ENCODE measurements around the gene ALDOA.

Gene ALDOA

DNA sequence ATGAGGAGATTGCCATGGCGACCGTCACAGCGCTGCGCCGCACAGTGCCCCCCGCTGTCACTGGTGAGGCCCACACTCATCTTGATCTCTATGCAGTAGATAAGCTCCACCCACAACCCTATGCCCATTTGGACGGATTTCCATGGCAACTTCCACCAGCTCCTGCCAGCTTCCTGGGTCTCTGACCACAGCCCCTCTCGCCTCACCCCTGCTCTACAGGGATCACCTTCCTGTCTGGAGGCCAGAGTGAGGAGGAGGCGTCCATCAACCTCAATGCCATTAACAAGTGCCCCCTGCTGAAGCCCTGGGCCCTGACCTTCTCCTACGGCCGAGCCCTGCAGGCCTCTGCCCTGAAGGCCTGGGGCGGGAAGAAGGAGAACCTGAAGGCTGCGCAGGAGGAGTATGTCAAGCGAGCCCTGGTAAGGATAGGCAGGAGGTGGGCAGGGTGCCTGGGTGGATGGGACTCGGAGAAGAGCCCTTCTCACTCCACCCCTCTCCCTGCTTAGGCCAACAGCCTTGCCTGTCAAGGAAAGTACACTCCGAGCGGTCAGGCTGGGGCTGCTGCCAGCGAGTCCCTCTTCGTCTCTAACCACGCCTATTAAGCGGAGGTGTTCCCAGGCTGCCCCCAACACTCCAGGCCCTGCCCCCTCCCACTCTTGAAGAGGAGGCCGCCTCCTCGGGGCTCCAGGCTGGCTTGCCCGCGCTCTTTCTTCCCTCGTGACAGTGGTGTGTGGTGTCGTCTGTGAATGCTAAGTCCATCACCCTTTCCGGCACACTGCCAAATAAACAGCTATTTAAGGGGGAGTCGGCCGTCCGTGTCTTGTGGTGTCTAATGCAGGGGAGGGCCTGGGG lies 4.3 kb downstream of the ALDOA start:
- no peak for DNase-seq (ENCODE audit: low read depth in 2 of 2)

DNA sequence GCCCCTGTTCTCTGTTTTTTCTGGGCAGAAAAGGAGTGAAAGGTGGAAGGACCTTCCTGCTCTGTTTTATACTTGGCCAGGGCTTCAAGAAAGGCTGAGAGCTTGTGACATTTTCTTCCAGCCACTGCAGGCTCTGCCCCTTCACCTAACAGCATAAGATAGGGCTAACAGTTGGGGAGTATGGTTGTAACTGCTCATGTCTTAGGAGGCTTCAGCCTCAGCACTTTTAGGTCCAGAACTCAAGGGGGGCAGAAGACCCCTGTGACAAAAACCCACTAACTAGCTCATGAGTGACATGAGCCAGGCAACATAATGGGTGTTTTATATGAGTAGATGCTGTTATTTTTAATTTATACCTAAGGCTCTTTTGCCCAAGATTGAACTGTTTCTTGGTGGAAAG lies 4.9 kb downstream of the ALDOA start:
- DNase-seq (ENCODE audit: low read depth in 2 of 2): no peak

DNA sequence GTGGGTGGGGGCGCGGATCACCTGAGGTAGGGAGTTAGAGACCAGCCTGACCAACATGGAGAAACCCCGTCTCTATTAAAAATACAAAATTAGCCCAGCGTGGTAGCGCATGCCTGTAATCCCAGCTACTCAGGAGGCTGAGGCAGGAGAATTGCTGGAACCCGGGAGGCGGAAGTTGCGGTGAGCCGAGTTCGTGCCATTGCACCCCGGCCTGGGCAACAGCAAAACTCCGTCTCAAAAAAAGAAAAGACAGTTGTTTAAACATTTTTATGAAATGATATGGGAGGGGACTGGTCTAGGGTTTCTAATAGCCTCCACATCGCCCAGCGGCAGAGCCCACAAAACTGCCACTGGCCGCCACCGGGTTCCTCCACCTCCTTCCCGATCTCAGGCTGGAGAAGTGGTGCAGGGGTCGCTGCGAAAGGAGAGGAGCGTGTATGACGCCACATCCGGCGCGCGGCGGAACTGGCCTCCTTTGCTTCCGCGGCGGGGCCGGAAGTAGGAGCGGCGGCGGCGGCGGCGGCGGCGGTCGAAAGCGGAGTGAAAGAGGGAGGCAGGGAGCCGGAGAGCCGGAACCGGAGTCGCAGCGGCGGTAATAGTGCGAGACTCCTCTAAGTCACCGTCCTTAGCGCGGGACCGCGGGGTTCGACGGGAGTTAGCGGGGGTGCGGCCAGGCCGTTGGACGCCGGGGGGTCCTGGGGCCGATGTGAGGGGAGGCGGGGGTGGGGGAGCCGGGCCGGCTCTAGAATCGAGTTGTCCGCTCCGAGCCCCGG lies 10.1 kb downstream of the ALDOA start, which contains the start of gene PPP4C:
Gene PPP4C, plus strand, starts transcription at position 492 of the 773 bp plus-strand sequence. CDS start 384 bp downstream, outside the sequence.
- DNase-seq (ENCODE audit: low read depth in 2 of 2): peak; percentile 59 to 64

DNA sequence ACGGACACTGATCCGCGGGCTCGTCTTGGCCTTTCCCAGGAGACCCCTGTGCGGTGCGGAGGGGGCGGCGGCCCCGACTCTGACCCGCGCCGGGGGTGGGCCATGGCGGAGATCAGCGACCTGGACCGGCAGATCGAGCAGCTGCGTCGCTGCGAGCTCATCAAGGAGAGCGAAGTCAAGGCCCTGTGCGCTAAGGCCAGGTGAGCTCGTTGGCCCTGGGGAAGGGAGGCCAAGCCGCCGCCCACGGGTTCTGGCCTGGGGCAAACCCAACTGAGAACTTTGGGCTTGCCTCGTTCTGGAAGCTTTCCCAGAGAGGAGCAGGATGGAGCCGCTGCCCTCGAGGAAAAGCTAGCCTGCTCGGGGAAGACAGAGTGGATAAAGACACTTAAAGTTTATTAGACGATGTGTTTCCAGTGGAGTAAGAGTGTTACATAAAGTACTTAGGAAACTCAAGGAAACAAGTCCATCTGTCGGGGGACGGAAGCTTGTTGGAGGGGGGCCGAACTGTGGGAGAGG lies 10.8 kb downstream of the ALDOA start:
- DNase-seq (ENCODE audit: low read depth in 2 of 2): no peak

DNA sequence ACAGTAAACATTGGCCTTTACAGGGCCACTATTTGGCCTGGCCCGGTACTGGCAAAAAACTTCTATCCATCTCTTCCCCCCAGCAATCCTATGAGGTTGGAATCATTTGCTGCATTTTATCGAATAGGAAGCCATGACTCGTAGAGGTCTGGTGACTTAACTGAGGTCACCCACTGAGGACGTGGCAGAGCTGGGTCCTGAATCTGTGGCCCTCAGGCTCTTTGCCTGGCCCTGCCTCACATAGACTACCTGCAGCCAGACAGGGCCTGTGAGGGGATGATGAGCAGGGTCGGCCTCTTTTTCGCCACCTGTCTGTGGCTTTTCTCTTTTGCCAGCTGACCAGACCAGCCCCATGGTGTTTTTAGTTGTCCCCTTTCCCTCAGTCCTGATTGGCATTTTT lies 12.1 kb downstream of the ALDOA start:
- no peak for DNase-seq (ENCODE audit: low read depth in 2 of 2)

DNA sequence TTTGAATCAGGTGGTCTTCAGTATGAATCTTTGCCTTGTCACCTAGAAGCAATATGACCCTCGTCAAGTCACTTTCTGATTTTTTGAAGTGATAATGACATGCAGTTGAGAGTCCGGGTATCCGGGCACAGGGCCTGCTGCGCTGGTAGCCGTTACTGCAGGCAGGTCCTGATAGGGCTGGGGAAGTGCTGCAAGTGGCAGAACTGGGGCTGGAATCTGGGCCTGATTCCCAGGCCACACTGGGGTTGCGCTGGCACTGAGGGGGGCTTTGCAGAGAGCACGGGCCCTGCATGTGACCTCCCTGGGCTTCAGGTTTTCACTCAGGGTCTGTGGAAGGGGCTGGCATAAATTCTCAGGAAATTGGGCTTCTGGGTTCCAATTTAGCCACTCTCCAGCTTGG lies 13.2 kb downstream of the ALDOA start:
- DNase-seq (ENCODE audit: low read depth in 2 of 2): no peak

DNA sequence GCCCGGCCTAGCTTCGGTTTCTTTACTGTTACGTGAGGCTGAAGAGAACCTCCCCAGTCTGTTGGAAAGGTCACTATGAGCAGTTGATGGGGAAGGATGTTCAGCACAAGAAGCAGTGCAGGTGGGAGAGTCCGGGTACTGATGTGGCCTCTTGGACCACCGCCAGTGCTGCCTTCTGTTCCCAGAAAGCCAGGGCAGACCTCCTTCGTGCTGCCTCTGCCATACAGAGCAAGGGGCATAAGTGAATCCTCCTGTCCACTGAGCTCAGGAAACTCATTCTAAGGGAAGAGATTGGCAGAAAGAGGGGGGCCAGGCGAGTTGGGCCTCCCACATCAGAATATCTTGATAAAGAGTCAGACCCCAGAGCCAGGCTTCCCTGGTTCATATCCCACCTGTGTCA lies 13.9 kb downstream of the ALDOA start:
- no peak for DNase-seq (ENCODE audit: low read depth in 2 of 2)

DNA sequence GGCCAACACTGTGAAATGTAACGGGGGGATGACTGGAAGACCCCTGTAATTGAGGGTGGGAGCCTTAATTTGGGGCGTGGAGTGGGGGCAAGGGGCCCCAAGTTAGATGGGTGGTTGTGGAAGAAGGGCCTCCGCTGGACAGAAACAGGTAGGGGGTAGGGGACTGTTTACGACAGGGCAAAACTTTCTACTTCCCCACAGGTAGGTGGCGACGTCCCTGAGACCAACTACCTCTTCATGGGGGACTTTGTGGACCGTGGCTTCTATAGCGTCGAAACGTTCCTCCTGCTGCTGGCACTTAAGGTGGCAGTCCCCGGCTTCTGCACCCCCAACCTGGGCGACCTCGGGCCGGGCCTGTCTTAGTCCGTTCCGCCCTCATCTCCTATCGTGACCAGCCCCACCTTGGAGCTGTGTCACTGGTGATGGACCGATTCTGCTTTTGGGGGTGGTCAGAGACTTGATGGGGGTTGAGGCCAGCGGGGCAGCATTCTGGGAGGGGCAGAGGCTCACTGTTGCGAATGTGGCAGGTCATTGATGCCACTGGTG lies 17.1 kb downstream of the ALDOA start:
- no peak for DNase-seq (ENCODE audit: low read depth in 2 of 2)

DNA sequence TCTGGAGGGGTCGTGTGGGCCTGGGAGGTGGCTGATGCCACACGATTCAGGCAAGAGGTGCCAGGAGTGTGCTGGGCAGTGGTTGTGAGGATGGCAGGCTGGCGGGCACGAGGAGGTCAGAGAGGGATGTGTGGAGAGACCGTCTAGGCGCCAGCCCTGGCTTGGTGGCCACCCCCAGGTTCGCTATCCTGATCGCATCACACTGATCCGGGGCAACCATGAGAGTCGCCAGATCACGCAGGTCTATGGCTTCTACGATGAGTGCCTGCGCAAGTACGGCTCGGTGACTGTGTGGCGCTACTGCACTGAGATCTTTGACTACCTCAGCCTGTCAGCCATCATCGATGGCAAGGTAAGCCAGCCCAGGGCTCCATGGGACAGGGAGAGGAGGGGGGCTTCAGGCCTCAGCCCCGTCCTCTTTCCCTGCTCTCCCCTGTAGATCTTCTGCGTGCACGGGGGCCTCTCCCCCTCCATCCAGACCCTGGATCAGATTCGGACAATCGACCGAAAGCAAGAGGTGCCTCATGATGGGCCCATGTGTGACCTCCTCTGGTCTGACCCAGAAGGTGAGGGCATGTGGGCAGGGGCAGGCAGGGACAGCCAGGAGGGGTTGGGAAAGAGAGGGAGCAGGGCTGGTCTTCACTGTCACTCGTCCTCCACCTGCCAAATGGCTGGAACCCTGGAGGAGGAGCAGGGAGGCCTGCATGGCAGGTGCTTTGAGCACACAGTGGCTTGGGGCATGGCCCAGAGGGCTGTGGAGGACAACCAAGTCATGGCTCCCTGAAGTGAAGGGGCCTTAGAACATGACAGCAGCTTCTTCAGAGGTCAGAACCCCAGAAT lies 17.9 kb downstream of the ALDOA start:
- no peak for DNase-seq (ENCODE audit: low read depth in 2 of 2)

DNA sequence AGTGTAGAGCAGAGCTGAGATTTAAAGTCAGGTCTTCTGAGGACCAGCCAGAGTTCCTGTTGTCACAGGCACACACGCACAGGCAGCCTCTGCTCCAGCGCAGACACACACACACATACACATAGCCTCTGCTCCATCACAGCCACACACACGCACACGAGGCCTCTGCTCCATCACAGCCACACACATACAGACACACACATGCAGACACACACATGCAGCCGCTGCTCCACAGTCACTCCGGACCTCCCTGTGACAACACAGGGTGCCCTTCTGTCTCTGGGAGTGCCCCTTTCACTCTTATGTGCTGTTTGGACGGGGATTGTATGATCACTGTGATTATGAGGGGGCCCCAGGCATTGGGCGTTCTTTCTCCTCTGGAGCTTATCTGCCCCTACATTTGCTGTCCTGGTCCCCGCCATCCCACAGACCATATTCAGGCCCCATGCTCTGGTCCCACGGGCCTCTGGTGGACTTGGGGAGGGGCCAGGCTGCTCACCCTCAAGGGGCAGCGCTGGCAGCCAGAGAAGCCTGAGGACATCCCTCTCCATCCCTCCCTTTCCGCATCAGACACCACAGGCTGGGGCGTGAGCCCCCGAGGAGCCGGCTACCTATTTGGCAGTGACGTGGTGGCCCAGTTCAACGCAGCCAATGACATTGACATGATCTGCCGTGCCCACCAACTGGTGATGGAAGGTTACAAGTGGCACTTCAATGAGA lies 18.7 kb downstream of the ALDOA start:
- DNase-seq (ENCODE audit: low read depth in 2 of 2): no peak

DNA sequence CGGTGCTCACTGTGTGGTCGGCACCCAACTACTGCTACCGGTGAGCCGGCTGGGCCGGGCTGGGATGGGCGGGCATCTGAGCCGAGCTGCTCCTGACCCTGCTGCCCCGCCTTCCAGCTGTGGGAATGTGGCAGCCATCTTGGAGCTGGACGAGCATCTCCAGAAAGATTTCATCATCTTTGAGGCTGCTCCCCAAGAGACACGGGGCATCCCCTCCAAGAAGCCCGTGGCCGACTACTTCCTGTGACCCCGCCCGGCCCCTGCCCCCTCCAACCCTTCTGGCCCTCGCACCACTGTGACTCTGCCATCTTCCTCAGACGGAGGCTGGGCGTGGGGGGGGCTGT lies 19.2 kb downstream of the ALDOA start:
- no peak for DNase-seq (ENCODE audit: low read depth in 2 of 2)

DNA sequence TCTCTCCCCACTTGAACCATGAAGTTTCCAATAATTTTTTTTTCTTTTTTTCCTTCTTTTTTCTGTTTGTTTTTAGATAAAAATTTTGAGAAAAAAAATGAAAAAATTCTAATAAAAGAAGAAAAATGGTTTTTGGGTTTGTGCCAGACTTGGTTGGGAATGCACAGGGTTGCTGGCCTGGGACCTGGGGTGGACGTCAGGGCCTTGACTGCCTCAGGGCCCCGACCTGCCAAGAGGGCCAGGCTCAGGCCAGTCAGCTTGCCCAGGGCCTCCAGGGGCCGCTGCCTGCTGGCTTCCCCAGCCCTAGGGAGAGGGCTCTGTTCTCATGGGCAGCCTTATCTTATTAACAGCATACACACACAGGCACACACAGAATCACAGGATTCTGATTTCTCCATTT lies 19.7 kb downstream of the ALDOA start:
- DNase-seq (ENCODE audit: low read depth in 2 of 2): no peak

DNA sequence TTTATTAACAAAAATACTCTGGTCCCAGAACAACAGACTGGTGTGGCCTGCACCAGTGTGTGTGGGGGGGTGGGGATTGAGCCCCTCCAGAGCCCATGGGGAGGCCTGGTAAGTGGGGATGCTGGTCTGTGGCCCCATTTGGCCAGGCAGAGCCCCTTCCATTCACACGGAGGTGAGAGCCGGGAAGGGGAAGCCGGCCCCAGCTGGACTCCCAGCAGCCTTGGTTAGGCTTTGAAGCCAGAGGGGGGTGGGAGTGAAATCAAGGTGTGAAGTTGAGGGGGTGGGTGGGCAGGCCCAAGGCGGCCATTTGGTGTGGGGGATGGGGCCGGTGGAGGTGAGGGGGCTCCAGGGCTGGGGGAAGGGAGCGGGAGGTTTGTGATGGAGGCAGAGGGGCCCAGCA lies 20.3 kb downstream of the ALDOA start:
- no peak for DNase-seq (ENCODE audit: low read depth in 2 of 2)

DNA sequence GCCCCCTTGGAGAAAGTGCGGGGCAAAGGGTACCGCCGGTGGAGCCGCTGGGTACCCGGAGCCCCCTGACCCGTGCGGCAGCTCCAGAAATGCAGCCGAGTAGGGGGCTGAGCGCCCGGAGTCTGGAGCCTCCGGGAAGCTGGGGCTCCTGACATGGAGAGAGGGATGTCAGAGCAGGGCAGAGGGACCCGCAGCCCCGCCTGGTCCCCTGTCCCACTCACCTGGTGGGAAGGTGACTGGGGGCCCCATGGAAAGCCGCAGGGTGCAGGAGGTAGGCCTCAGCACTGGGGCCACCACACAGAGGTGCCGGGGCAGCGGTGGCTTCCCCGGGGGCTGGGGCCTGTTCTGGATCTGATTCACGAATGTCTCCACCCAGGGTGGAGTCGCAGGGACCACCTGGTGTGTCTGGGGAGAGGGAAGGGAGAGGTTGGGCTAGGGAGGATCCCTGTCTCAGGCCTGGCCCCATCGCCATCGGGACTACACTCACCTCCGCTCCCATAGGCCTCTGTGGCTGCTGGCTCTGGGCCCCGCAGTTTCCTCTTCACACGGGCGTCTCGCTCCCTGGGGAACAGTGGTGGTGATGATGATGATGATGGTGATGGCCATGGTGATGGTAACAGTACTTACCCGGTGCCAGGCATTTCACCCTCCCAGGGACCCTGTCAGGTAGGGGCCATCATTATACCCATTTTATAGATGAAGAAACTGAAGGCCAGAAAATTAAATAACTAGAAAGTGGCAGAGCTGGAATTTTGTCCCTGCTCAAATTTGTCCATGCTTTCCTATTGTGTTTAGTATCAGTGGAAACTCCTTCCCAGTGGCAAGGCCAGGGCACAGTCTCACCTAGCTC lies 21.0 kb downstream of the ALDOA start:
- no peak for DNase-seq (ENCODE audit: low read depth in 2 of 2)

DNA sequence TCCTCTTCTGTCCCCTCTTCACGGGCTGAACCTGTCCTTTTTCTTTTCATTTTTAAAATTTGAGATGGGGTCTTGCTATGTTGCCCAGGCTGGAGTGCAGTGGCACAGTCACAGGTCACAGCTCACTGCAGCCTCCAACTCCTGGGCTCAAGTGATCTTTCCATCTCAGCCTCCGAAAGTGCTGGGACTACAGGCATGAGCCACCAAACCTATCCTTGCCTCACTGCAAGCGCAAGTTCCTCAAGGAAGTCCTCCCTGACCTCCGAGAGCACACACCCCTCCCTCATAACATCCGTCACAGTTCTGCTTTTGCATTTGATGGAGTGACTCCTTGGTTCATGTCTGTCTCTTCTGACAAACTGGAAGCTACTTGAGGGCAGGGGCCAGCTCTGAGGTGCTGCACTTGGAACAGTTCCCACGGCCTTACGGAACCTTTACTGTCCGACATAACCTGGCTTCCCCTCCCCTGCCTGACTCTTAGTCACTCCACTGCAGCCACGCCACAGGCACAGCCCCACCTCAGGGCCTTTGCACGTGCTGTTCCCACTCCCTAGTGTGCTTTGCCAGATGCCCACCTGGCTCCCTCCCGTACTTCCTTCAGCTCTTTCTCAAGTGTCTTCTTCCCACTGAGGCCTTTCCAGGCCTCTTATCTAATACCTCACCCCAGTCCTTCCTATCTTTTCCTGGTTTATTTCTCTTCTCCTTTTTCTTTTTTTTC lies 21.8 kb downstream of the ALDOA start:
- DNase-seq (ENCODE audit: low read depth in 2 of 2): no peak

DNA sequence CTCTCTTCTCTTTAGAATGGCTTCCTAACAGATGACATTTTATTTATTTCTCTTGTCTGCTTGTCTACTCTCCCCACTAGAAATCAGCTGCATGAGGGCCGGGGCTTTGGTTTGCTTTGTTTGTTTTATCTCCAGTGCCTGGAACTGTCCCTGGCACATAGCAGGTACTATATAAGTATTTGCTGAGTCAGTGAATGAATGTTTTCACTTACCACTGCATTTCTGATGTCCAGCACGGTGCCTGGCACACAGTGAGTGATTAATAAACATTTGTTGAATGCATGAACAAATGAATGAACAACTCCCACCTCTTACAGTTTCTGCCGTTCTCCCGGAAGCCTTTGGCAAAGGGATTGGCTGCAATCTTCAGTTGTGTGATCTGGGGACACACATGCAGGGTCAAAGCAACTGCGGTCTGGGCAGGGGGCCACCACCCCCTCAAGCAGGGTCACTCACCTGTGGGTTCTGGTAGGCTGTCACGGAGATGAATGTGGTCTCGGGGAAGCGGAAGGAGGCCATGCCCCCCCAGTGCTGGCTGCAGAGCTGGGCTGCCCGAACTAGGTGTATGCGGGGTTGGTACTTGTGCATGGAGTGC lies 22.8 kb downstream of the ALDOA start:
- DNase-seq (ENCODE audit: low read depth in 2 of 2): no peak

DNA sequence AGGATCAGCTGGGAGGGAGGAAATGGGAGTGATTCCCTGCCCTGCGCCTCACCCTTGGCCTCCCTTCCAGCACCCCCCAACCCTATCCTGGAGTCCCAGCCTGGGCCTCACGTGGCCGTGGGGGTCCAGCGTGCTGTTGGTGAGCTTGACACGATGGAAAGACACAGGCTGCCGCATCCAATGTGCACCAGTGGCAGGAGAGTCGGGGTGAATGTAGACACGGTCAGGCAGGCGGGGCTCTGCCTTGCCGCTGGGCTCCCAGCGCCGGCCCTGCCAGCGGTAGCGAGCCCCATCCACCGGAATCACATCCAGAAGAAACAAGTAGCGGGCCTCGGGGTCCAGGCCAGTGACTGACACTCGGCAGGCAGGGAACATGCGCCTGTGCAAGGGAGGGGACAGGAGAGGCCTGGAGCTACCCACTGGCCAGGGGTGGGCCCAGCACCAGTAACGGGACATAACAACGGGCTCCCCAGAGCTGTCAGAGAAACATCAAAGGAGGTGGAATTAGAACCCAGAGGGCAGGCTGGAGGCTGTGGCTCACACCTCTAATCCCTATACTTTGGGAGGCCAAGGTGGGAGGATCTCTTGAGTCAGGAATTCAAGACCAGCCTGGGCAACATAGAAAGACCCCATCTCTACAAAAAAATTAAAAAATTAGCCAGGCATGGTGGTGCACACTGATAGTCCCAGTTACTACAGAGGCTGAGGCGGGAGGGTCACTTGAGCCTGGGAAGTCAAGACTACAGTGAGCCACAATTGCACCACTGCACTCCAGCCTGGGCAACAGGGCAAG lies 23.5 kb downstream of the ALDOA start:
- no peak for DNase-seq (ENCODE audit: low read depth in 2 of 2)

DNA sequence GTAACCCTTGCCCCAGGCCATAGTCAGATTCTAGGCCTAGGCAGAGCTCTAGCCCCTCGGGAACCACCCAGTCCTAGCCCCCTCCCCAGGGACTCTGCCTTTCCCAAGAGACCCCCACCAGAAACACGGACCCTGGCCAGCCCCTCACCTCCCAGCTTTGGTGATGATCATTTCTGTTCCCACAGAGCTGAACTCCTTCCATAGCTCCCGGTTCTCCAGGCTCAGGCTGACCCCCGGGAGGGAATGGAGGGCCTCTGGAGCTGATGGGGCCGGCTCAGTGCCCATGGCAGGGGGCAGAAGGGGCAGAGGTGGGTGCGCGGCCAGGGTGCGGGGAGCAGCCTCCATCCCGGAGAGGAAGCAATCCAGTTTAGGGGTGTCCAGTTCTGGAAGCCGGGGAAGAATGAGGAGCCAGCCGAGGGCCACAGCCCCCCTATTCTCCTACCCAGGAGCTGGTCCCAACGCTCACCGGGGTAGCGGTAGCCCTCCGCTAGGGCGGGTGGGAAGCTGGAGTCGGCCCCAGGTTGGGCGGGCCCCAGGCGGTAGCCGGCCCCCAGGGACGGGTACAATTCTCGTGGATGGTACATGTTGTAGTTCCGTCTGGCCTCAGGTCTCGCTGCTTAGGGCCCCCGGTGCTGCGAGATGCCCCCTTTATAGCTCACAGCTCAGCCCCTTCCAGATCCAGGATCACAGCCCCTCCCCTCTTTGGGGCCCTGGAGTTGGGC lies 25.2 kb downstream of the ALDOA start:
- DNase-seq (ENCODE audit: low read depth in 2 of 2): no peak

Measured in fibroblast of skin of left biceps (primary cell).